HepG2 (cell line): ENCODE results near the gene STX12. TPM values are rescaled to one million over a fixed set of nuclear protein-coding genes. Genes with fewer than 3 reads are reported as not detected.

ENCODE experiments used
- ATAC-seq: fragments of 200-7000 bp; cut with Tn5 transposase; 3 replicates; pipeline ENCODE4 v1.9.1; 2020; ENCODE audit warnings: mild to moderate bottlenecking, moderate library complexity
- BruUV-seq: library from RNA; stranded (reverse); fragments of 400-500 nt; replicated peaks from 2 replicates; lab custom pipeline; 2021; lab: Mats Ljungman, UMichigan
- CTCF ChIA-PET: fragments of 300-600 bp; formaldehyde crosslinking; extraction: SDS; loops from one replicate; lab custom pipeline; 2021; ENCODE audit warnings: low total read pairs, inconsistent platforms, low intra/inter-chr PET ratio; lab: Yijun Ruan, JAX
- POLR2A ChIA-PET: fragments of 350-600 bp; sonication (Branson Sonifier 250); formaldehyde crosslinking; loops from one replicate; lab custom pipeline; 2020; ENCODE audit warnings: antibody characterized with exemption, inconsistent platforms; lab: Yijun Ruan, JAX
- DNase-seq: peaks from one replicate; pipeline ENCODE4 v3.0.0-alpha.2; 2015; ENCODE audit warnings: low spot score
- FAIRE-seq: peaks from 3 replicates; lab custom pipeline; 2011; peaks lifted over from hg19 to GRCh38; lab: Jason Lieb, UNC
- H2AFZ ChIP-seq: one replicate; pipeline ENCODE4 v1.6.1; 2011; ENCODE audit warnings: low read length, inconsistent platforms
- H3K27ac ChIP-seq: fragments of 300-600 bp; 3 replicates; pipeline ENCODE4 v1.8.0; 2011; ENCODE audit warnings: mixed run types, mild to moderate bottlenecking, mixed read lengths, low read length, inconsistent platforms; ENCODE audit not compliant: insufficient read depth; ENCODE audit errors: extremely low read length
- H3K27me3 ChIP-seq, 2 experiments: fragments of 200-600 bp in 1 of 2; 2 replicates in 1 of 2; 3 replicates in 1 of 2; pipeline versions ENCODE4 v1.6.0 to v1.8.0; 2011; ENCODE audit warnings: low read length in 2 of 2, mild to moderate bottlenecking in 2 of 2, moderate library complexity in 2 of 2, inconsistent platforms in 1 of 2; ENCODE audit not compliant: insufficient read depth in 2 of 2, control insufficient read depth in 1 of 2
- H3K36me3 ChIP-seq, 2 experiments: fragments of 200-600 bp in 1 of 2; replicated peaks in 1 of 2; 2 replicates in 1 of 2; 3 replicates in 1 of 2; pipeline versions ENCODE4 v1.5.1 to v1.8.0; 2011; ENCODE audit warnings: low read length in 2 of 2, inconsistent platforms in 1 of 2; ENCODE audit not compliant: insufficient read depth in 2 of 2, control insufficient read depth in 1 of 2
- H3K4me1 ChIP-seq: 2 replicates; pipeline ENCODE4 v1.5.1; 2012; ENCODE audit warnings: low read length, inconsistent platforms; ENCODE audit not compliant: insufficient read depth
- H3K4me2 ChIP-seq: 2 replicates; pipeline ENCODE4 v1.6.0; 2011; ENCODE audit warnings: low read depth, low read length, inconsistent platforms
- H3K4me3 ChIP-seq, 3 experiments: fragments of 200-600 bp in 1 of 3; sonication (generic), shearing (Covaris generic) in 1 of 3; replicated peaks in 1 of 3; 2 replicates each; pipeline ENCODE4 v1.5.1; 2011 to 2016; ENCODE audit warnings: low read length in 3 of 3, inconsistent platforms in 2 of 3, low read depth in 2 of 3, mild to moderate bottlenecking in 2 of 3, control low read depth in 1 of 3, mixed read lengths in 1 of 3; ENCODE audit not compliant: insufficient read depth in 1 of 3
- H3K79me2 ChIP-seq: one replicate; pipeline ENCODE4 v1.6.1; 2011; ENCODE audit warnings: low read length, inconsistent platforms; ENCODE audit not compliant: insufficient read depth
- H3K9ac ChIP-seq: 2 replicates; pipeline ENCODE4 v1.6.0; 2011; ENCODE audit warnings: mild to moderate bottlenecking, low read depth, low read length, inconsistent platforms; ENCODE audit not compliant: insufficient read depth
- H3K9me3 ChIP-seq: 2 replicates; pipeline ENCODE4 v1.5.1; 2012; ENCODE audit warnings: mild to moderate bottlenecking, low read length
- H4K20me1 ChIP-seq: 2 replicates; pipeline ENCODE4 v1.6.0; 2011; ENCODE audit warnings: inconsistent platforms, mild to moderate bottlenecking, low read length, moderate library complexity; ENCODE audit not compliant: insufficient read depth
- FOXP1 ChIP-seq, 2 experiments: fragments of 450-650 bp in 1 of 2; IDR thresholded peaks; 2 replicates each; pipeline ENCODE4 v1.6.1; 2017 to 2018; ENCODE audit warnings: antibody characterized with exemption in 1 of 2
- HNF4G ChIP-seq, 2 experiments: sonication (generic) in 1 of 2; formaldehyde crosslinking in 1 of 2; IDR thresholded peaks; 2 replicates each; pipeline versions ENCODE4 v1.4.0 to v1.6.1; 2011 to 2020; ENCODE audit warnings: borderline replicate concordance in 2 of 2, low read depth in 2 of 2, mild to moderate bottlenecking in 2 of 2, low read length in 1 of 2, missing genetic modification reagents in 1 of 2, moderate library complexity in 1 of 2
- PBX3 ChIP-seq: sonication (generic); formaldehyde crosslinking; IDR thresholded peaks from 2 replicates; pipeline ENCODE4 v1.8.1; 2023; ENCODE audit warnings: missing genetic modification reagents, inconsistent platforms, borderline replicate concordance
- RFX5 ChIP-seq: IDR thresholded peaks from 2 replicates; pipeline ENCODE4 v1.6.1; 2011; ENCODE audit warnings: low read depth, low read length, improper control_type of control experiment
- TERF1 ChIP-seq: sonication (generic); formaldehyde crosslinking; IDR thresholded peaks from 2 replicates; pipeline ENCODE4 v1.8.0; 2022; ENCODE audit warnings: mild to moderate bottlenecking, missing genetic modification reagents, moderate library complexity
- TOPORS ChIP-seq: sonication (generic); formaldehyde crosslinking; IDR thresholded peaks from 2 replicates; pipeline ENCODE4 v1.8.0; 2023; ENCODE audit warnings: mild to moderate bottlenecking, missing genetic modification reagents
- ZHX2 ChIP-seq, 2 experiments: sonication (generic) in 1 of 2; formaldehyde crosslinking in 1 of 2; IDR thresholded peaks; 2 replicates each; pipeline versions ENCODE4 v1.6.1 to v1.9.0; 2014 to 2022; ENCODE audit warnings: antibody characterized with exemption in 1 of 2, borderline replicate concordance in 1 of 2, inconsistent platforms in 1 of 2, low read depth in 1 of 2, missing genetic modification reagents in 1 of 2
- ZNF329 ChIP-seq: sonication (generic); formaldehyde crosslinking; IDR thresholded peaks from 2 replicates; pipeline ENCODE4 v1.9.0; 2021; ENCODE audit warnings: low read depth, mild to moderate bottlenecking, missing genetic modification reagents
- ZNF354B ChIP-seq: sonication (generic); formaldehyde crosslinking; IDR thresholded peaks from 2 replicates; pipeline ENCODE4 v1.8.0; 2022; ENCODE audit warnings: mild to moderate bottlenecking, missing genetic modification reagents
- ZNF589 ChIP-seq: sonication (generic); formaldehyde crosslinking; conservative IDR thresholded peaks from 2 replicates; pipeline ENCODE4 v1.8.0; 2022; ENCODE audit warnings: mild to moderate bottlenecking, moderate library complexity, missing genetic modification reagents
- ZNF780A ChIP-seq: sonication (generic); formaldehyde crosslinking; IDR thresholded peaks from 2 replicates; pipeline ENCODE4 v1.8.0; 2022; ENCODE audit warnings: mild to moderate bottlenecking, missing genetic modification reagents, moderate library complexity
- WGBS: methylation state at CpG from one replicate; pipeline ENCODE4 v1.1.6; 2017; ENCODE audit warnings: low lambda C conversion rate; 5-methylcytosine and 5-hydroxymethylcytosine counted together
- in situ Hi-C: cut with HindIII; loops from 2 replicates; pipeline ENCODE4 v1.10.0; 2017; ENCODE audit warnings: low pct_unique_long_range_greater_than_20kb; ENCODE audit not compliant: extremely low pct_ligation_motif_present
- intact Hi-C: fragments of 100-400 bp; cut with micrococcal nuclease; formaldehyde crosslinking; loops from one replicate; pipeline ENCODE4 v1.10.0; 2022; ENCODE audit not compliant: unreplicated experiment
- polyA plus RNA-seq, 8 experiments: library from polyadenylated mRNA; depleted of rRNA in 3 of 8; stranded (reverse) in 7 of 8; unstranded in 1 of 8; fragments of >200 nt; fragmentation: Illumina TruSeq in 4 of 8; extraction: Trizol in 4 of 8; gene quantifications; 2 replicates each; pipeline versions ENCODE4 v1.2.1 to v1.2.3, GENCODE V29; 2011 to 2016; ENCODE audit warnings: low read depth in 4 of 8, missing spikeins in 1 of 8, mixed read lengths in 1 of 8; ENCODE audit not compliant: insufficient read depth in 1 of 8
- total RNA-seq, 5 experiments: library from RNA; depleted of rRNA; stranded (reverse); fragments of >200 nt; fragmentation: Illumina TruSeq; extraction: Trizol; gene quantifications; 2 replicates each; pipeline ENCODE4 v1.2.3, GENCODE V29; 2016; ENCODE audit warnings: low read depth in 1 of 5

The STX12 gene
- total and polyA plus RNA-seq, 2 of the 13 experiments (the other 11 are each of a cell fraction or from before 2014, with no cell fraction given) = 9.0 to 19.7 TPM

- TF ChIP-seq HNF4G (IDR thresholded peaks at IDR 0.05; ENCODE audit: borderline replicate concordance, low read depth, low read length) = no peak
- TF ChIP-seq HNF4G (CRISPR knock-in tag; IDR thresholded peaks at IDR 0.05; ENCODE audit: borderline replicate concordance, low read depth) = no peak
- TF ChIP-seq TOPORS (CRISPR knock-in tag) = no peak
These were observed 11.0 kb upstream of the STX12 start (continued) for GRCh38 chr1:27762033-27762432.

- no TSS peak for BruUV-seq
- Histone ChIP-seq H3K79me2 (no peaks in the 10 kb centered on the region), H2AFZ (no peak overlapping the region), H3K4me2 (no peak overlapping the region), H3K4me3 (no peak overlapping the region), H3K27ac (no peak overlapping the region), H4K20me1 (no peaks in the 10 kb centered on the region), H3K27me3 (no peaks in the 10 kb centered on the region; a peak in 1 of 5 replicates), H3K4me1 (no peaks in the 10 kb centered on the region), H3K9ac (no peak overlapping the region), H3K36me3 (peaks cover 1 to 3% of the 10 kb centered on the region in 2 experiments; a peak in 2 of 5 replicates), H3K9me3 (no peaks in the 10 kb centered on the region)
- intact Hi-C loops (no loop called here), in situ Hi-C loops (no loop called here)
- WGBS = 92% methylated on average over 4 of the region's 4 CpGs
- ATAC-seq (no peak), FAIRE-seq (no peak), DNase-seq (no peak)
- ChIA-PET POLR2A (interaction anchor here (1.2 kb wide), 1 partner anchor 10 kb away, joined by 6 read pairs; the partner anchor contains the start of gene STX12), CTCF (no interaction called here)
- TF ChIP-seq ZNF589 (no peak), TERF1 (no peak), ZNF354B (no peak), RFX5 (no peak), FOXP1 (IDR thresholded peaks at IDR 0.05) (no peak), FOXP1 (CRISPR knock-in tag; IDR thresholded peaks at IDR 0.05) (no peak), ZNF329 (CRISPR knock-in tag) (no peak), ZNF780A (CRISPR knock-in tag) (no peak), PBX3 (CRISPR knock-in tag) (no peak), ZHX2 (IDR thresholded peaks at IDR 0.05; ENCODE audit: low read depth) (no peak), ZHX2 (CRISPR knock-in tag; IDR thresholded peaks at IDR 0.05; ENCODE audit: borderline replicate concordance) (no peak)
These were observed 9.7 kb upstream of the STX12 start for GRCh38 chr1:27763358-27763757.
